ENCODE results near the gene HIGD2A.

HIGD2A gene

GRCh38 chr5:176369934-176370711 lies 18.4 kb upstream of the HIGD2A start:
- DNase-seq, result no peak

GRCh38 chr5:176371621-176372539 lies 16.7 kb upstream of the HIGD2A start:
- peak in 1 of 2 donors; percentile 24 for DNase-seq

- DNase-seq, result no peak
Measured at GRCh38 chr5:176373100-176373818, 15.3 kb upstream of the HIGD2A start.

- no peak for DNase-seq
Measured at GRCh38 chr5:176379881-176380280, 8.7 kb upstream of the HIGD2A start.

- DNase-seq, result no peak
Measured at GRCh38 chr5:176381423-176381822, 7.1 kb upstream of the HIGD2A start.

GRCh38 chr5:176381979-176382378 lies 6.6 kb upstream of the HIGD2A start:
- no peak for DNase-seq

GRCh38 chr5:176382721-176383120 lies 5.8 kb upstream of the HIGD2A start:
- no peak for DNase-seq

GRCh38 chr5:176383248-176383905 lies 5.2 kb upstream of the HIGD2A start:
- DNase-seq, result no peak

GRCh38 chr5:176383961-176384360 lies 4.6 kb upstream of the HIGD2A start:
- DNase-seq, result no peak

GRCh38 chr5:176384366-176384930 lies 4.1 kb upstream of the HIGD2A start:
- DNase-seq, result no peak

GRCh38 chr5:176384991-176385390 lies 3.6 kb upstream of the HIGD2A start:
- no peak for DNase-seq

GRCh38 chr5:176386491-176386890 lies 2.1 kb upstream of the HIGD2A start:
- no peak for DNase-seq

GRCh38 chr5:176387384-176387925 lies 1.1 kb upstream of the HIGD2A start:
- no peak for DNase-seq

- DNase-seq, result peak in 1 of 2 donors; percentile 4
Measured at GRCh38 chr5:176388003-176388443, 528 bp upstream of the HIGD2A start.

GRCh38 chr5:176389135-176390123 lies 878 bp downstream of the HIGD2A start:
- no peak for DNase-seq

- no peak for DNase-seq
Measured at GRCh38 chr5:176391479-176391878, 2.9 kb downstream of the HIGD2A start.

- DNase-seq, result no peak
Measured at GRCh38 chr5:176391999-176392398, 3.4 kb downstream of the HIGD2A start.

GRCh38 chr5:176392526-176392925 lies 4.0 kb downstream of the HIGD2A start:
- DNase-seq, result no peak

GRCh38 chr5:176394096-176394495 lies 5.5 kb downstream of the HIGD2A start:
- DNase-seq, result no peak

- DNase-seq, result no peak
Measured at GRCh38 chr5:176394881-176395675, 6.5 kb downstream of the HIGD2A start.

Measured in CD4-positive, alpha-beta T cell treated with Interferon alpha-2 for 1 hour (primary cell).